OCI-LY1 (cell line): Measurements from ENCODE around the gene TXNL4B.

ENCODE experiments used
- EZH2 ChIP-seq: fragments of 200-600 bp; sonication (generic), shearing (Covaris generic); IDR thresholded peaks from 2 replicates; pipeline ENCODE4 v1.8.0; 2017; ENCODE audit warnings: borderline replicate concordance, mixed run types, mild to moderate bottlenecking, antibody characterized with exemption, low read length, moderate library complexity, mixed read lengths
- TF ChIP-seq, protein P1 (sequence below): fragments of 200-600 bp; sonication (generic), shearing (Covaris generic); IDR thresholded peaks from 2 replicates; pipeline ENCODE4 v1.5.1; 2017; ENCODE audit warnings: mild to moderate bottlenecking, antibody characterized with exemption, low read length, moderate library complexity, mixed read lengths

DNA sequence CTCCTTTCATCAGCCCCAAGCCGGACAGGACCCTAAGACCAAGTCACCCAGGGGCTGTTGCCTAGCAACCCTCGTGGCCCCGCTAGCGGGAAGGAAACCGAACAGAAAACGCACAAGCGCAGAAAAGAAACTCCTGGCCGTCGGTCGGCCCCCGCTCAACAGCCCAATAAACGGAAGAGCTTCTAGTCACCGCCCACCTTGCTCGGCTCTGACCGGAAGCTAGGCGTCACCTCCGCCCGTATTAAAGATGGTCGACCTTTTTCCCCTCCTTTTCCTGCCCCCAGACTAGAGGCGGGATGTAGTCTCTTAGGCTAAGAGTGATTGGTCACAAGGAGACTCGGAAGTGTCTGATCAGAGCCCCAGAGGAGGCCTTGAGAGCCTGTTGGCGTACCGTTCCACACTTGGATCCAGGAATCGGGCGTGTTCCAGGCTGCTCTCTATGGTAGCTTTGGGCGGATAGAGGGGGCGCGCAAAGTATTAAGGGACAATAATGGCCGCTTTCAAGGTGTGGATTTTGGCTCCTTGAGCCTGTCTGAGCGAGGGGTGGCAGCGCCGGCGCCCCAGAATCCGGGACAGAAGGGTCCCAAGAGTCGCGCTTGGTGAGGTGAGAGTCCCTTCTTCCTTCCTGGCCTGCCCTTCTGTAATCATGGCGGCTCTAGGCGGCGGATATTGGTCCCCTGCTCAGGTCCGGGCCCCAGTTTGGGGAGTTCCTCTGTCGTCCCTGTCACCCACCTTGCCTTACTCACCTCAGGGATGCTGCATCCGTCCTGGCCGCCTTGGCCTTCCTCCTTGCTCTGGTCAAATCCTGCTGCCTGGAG lies at the start of gene TXNL4B, which contains the start of gene DHX38:
- TF ChIP-seq, protein P1, sequence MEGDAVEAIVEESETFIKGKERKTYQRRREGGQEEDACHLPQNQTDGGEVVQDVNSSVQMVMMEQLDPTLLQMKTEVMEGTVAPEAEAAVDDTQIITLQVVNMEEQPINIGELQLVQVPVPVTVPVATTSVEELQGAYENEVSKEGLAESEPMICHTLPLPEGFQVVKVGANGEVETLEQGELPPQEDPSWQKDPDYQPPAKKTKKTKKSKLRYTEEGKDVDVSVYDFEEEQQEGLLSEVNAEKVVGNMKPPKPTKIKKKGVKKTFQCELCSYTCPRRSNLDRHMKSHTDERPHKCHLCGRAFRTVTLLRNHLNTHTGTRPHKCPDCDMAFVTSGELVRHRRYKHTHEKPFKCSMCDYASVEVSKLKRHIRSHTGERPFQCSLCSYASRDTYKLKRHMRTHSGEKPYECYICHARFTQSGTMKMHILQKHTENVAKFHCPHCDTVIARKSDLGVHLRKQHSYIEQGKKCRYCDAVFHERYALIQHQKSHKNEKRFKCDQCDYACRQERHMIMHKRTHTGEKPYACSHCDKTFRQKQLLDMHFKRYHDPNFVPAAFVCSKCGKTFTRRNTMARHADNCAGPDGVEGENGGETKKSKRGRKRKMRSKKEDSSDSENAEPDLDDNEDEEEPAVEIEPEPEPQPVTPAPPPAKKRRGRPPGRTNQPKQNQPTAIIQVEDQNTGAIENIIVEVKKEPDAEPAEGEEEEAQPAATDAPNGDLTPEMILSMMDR: no peak
- TF ChIP-seq EZH2: no peak
